Panc1 (cell line): ENCODE data around the gene ZFP36L2. TPM values are rescaled to one million over a fixed set of nuclear protein-coding genes. Genes with fewer than 3 reads are reported as not detected.

Experiments
- ATAC-seq: fragments of 200-7000 bp; cut with Tn5 transposase; 2 replicates; pipeline ENCODE4 v1.9.1; 2020; ENCODE audit warnings: mild to moderate bottlenecking, moderate library complexity
- BruUV-seq: library from RNA; stranded (reverse); fragments of 400-500 nt; replicated peaks from 2 replicates; lab custom pipeline; 2021; lab: Mats Ljungman, UMichigan
- CTCF ChIA-PET: fragments of 300-600 bp; sonication (Branson Sonifier 250); formaldehyde crosslinking; loops from one replicate; lab custom pipeline; 2022; ENCODE audit warnings: antibody characterized with exemption; lab: Charles Lee
- POLR2A ChIA-PET: fragments of 300-600 bp; sonication (Branson Sonifier 250); formaldehyde crosslinking; loops from one replicate; lab custom pipeline; 2022; ENCODE audit warnings: antibody characterized with exemption; lab: Charles Lee
- DNase-seq: peaks from one replicate; pipeline ENCODE4 v3.0.0-alpha.2; 2010; ENCODE audit warnings: low read depth, low spot score
- H3K27ac ChIP-seq: 2 replicates; pipeline ENCODE4 v1.5.1; 2011; ENCODE audit warnings: mild to moderate bottlenecking, low read length, inconsistent platforms
- H3K27me3 ChIP-seq: fragments of 200-500 bp; sonication (Bioruptor generic); 2 replicates; pipeline ENCODE4 v1.6.0; 2014; ENCODE audit warnings: low read length, inconsistent platforms; ENCODE audit not compliant: control insufficient read depth, insufficient read depth
- H3K36me3 ChIP-seq: fragments of 200-500 bp; sonication (Bioruptor generic); 2 replicates; pipeline ENCODE4 v1.5.1; 2014; ENCODE audit warnings: inconsistent platforms, mild to moderate bottlenecking, low read length, moderate library complexity; ENCODE audit not compliant: control insufficient read depth, insufficient read depth
- H3K4me1 ChIP-seq: 2 replicates; pipeline ENCODE4 v1.5.1; 2011; ENCODE audit warnings: inconsistent platforms, mild to moderate bottlenecking, low read length, moderate library complexity; ENCODE audit not compliant: control insufficient read depth, insufficient read depth
- H3K4me3 ChIP-seq, 2 experiments: 2 replicates each; pipeline ENCODE4 v1.5.1; 2011 to 2012; ENCODE audit warnings: low read depth in 2 of 2, low read length in 2 of 2, mild to moderate bottlenecking in 2 of 2, inconsistent platforms in 1 of 2, moderate library complexity in 1 of 2
- H3K9me3 ChIP-seq: fragments of 200-500 bp; sonication (Bioruptor generic); 2 replicates; pipeline ENCODE4 v1.5.1; 2014; ENCODE audit warnings: low read depth, mild to moderate bottlenecking, inconsistent platforms, low read length, moderate library complexity; ENCODE audit not compliant: control insufficient read depth, insufficient read depth
- CTCF ChIP-seq: fragments of 450-650 bp; IDR thresholded peaks from 2 replicates; pipeline ENCODE4 v1.5.1; 2017; ENCODE audit warnings: mild to moderate bottlenecking
- POLR2AphosphoS5 ChIP-seq: IDR thresholded peaks from 2 replicates; pipeline ENCODE4 v1.6.1; 2012; ENCODE audit warnings: mild to moderate bottlenecking, low read depth, low read length, moderate library complexity
- SIN3A ChIP-seq: IDR thresholded peaks from 2 replicates; pipeline ENCODE4 v1.6.1; 2012; ENCODE audit warnings: low read depth, mild to moderate bottlenecking, low read length, moderate library complexity, borderline replicate concordance; ENCODE audit not compliant: insufficient read depth
- TCF7L2 ChIP-seq: IDR thresholded peaks from 2 replicates; pipeline ENCODE4 v1.6.1; 2011; ENCODE audit warnings: mild to moderate bottlenecking, low read depth, low read length, inconsistent platforms
- in situ Hi-C: cut with HindIII; loops from 2 replicates; pipeline ENCODE4 v1.10.0; 2016; ENCODE audit warnings: low sequenced_read_pairs, low pct_unique_long_range_greater_than_20kb
- intact Hi-C: fragments of 100-400 bp; cut with micrococcal nuclease; formaldehyde crosslinking; loops from one replicate; pipeline ENCODE4 v1.10.0; 2022; ENCODE audit not compliant: unreplicated experiment
- total RNA-seq: library from RNA; stranded (reverse); gene quantifications from one replicate; pipeline ENCODE4 v1.2.1, GENCODE V29; 2021; ENCODE audit not compliant: unreplicated experiment
- TF ChIP-seq, protein P1 (sequence below), 2 experiments: IDR thresholded peaks; 2 replicates each; pipeline ENCODE4 v1.6.1; 2011 to 2012; ENCODE audit warnings: low read depth in 2 of 2, control low read depth in 1 of 2, low read length in 1 of 2, mild to moderate bottlenecking in 1 of 2, moderate library complexity in 1 of 2; ENCODE audit not compliant: insufficient read depth in 1 of 2

Gene ZFP36L2
- total RNA-seq, 1 experiment from 2014 or later = 46.3 TPM

DNA sequence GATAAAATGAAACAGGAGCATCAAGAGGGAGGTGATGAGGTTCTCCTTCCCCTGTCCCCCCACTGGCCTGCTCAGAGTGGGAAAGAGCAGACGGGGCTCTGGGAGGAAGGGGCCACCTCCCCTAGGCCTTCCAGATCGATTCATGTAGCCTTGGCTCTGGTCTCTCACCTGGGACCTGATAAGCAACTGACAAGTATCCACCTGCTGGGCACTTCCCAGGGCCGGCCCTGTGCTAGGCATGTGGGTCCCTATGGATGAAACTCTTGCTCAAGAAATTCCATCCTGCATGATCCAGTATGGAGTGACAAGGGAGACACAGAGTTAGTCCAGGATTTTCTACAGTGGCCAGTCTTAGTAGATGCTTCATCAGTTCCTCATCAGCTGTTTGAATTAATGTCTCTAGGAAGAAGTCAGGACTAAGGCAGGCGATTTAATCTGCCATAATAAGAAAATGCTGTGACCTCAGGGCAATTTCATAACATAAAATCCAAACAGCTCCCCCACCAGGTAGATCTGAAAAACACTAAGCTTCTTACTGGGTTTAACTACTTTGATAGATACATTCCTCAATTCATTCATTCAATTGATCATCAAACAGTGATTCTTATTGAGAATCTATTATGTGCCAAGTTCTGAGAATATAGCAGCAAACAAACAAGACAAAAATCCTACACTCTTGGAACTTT, 44.7 kb upstream of the ZFP36L2 start:
- in situ Hi-C loops = no loop called here

DNA sequence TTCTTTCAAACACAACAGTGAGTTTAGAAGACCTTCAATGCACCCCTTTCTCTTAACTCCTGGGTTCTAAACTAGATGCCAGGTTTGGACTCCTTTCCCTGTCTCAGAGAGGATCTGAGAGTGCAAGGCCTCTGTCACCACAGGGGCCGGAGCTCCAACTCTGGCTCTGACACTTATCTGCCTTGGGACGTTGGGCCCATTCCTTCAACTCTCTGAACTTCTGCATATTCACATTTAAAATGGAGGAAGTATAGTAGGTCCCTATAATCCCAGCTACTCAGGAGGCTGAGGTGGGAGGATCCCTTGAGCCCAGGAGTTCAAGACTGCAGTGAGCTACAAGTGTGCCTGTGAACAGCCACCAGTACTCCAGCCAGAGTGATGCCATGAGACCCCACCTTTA, 44.1 kb upstream of the ZFP36L2 start:
- H3K27me3 ChIP-seq = no peaks in the 10 kb centered on the region
- no peaks in the 10 kb centered on the region for H3K4me1 ChIP-seq
- POLR2A ChIA-PET = no interaction called here
- no peaks in the 10 kb centered on the region for H3K9me3 ChIP-seq
- ATAC-seq (no peak), DNase-seq (no peak)
- in situ Hi-C loops = no loop called here
- BruUV-seq = no TSS peak
- no peak overlapping the region for H3K27ac ChIP-seq
- no peak overlapping the region for H3K4me3 ChIP-seq
- TF ChIP-seq POLR2AphosphoS5 (no peak), CTCF (no peak), TCF7L2 (no peak)
- CTCF ChIA-PET = interaction anchor here (0.5 kb wide), 1 partner anchor 112 kb away, joined by 4 read pairs; no protein-coding TSS in a partner anchor
- intact Hi-C loops = no loop called here
- no peaks in the 10 kb centered on the region for H3K36me3 ChIP-seq

More for the DNA sequence above, 44.7 kb upstream of the ZFP36L2 start:
- CTCF ChIA-PET = no interaction called here
- H3K36me3 ChIP-seq = no peaks in the 10 kb centered on the region
- intact Hi-C loops = no loop called here
- no peak overlapping the region for H3K27ac ChIP-seq
- DNase-seq = no peak
- POLR2A ChIA-PET = no interaction called here
- no peaks in the 10 kb centered on the region for H3K27me3 ChIP-seq
- H3K4me3 ChIP-seq = no peak overlapping the region
- BruUV-seq = no TSS peak
- ATAC-seq = no peak
- TF ChIP-seq POLR2AphosphoS5 (no peak), SIN3A (no peak), TCF7L2 (no peak)
- no peaks in the 10 kb centered on the region for H3K4me1 ChIP-seq
- H3K9me3 ChIP-seq = no peaks in the 10 kb centered on the region

DNA sequence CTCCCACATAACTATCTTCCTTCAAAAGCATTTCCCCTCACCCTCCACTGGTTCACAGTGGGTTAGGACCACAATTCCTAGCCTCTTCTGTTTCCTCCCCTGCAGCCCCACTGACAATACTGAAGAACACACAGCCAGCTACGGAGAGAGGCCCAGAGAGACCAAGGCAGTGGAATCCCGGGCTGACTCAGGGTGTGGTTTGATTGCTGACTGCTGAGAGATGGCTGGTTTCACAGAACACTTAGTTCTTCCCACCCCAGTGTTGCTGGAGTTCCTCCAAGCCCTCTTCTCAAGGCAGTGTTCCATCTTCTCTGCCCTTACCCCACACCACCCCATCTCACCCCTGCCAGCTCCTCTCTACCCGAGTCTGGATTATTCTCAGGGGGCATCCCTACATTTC, 43.3 kb upstream of the ZFP36L2 start:
- ChIA-PET POLR2A (no interaction called here), CTCF (interaction anchor here (0.5 kb wide), 1 partner anchor 111 kb away, joined by 4 read pairs; no protein-coding TSS in a partner anchor)
- ATAC-seq (no peak), DNase-seq (no peak)
- in situ Hi-C loops (no loop called here), intact Hi-C loops (no loop called here)
- Histone ChIP-seq H3K36me3 (no peaks in the 10 kb centered on the region), H3K9me3 (no peaks in the 10 kb centered on the region), H3K4me3 (no peak overlapping the region), H3K27me3 (no peaks in the 10 kb centered on the region), H3K4me1 (no peaks in the 10 kb centered on the region), H3K27ac (no peak overlapping the region)
- TF ChIP-seq CTCF = no peak
- TF ChIP-seq SIN3A = no peak
- no peak for TF ChIP-seq TCF7L2
- TF ChIP-seq, protein P1, sequence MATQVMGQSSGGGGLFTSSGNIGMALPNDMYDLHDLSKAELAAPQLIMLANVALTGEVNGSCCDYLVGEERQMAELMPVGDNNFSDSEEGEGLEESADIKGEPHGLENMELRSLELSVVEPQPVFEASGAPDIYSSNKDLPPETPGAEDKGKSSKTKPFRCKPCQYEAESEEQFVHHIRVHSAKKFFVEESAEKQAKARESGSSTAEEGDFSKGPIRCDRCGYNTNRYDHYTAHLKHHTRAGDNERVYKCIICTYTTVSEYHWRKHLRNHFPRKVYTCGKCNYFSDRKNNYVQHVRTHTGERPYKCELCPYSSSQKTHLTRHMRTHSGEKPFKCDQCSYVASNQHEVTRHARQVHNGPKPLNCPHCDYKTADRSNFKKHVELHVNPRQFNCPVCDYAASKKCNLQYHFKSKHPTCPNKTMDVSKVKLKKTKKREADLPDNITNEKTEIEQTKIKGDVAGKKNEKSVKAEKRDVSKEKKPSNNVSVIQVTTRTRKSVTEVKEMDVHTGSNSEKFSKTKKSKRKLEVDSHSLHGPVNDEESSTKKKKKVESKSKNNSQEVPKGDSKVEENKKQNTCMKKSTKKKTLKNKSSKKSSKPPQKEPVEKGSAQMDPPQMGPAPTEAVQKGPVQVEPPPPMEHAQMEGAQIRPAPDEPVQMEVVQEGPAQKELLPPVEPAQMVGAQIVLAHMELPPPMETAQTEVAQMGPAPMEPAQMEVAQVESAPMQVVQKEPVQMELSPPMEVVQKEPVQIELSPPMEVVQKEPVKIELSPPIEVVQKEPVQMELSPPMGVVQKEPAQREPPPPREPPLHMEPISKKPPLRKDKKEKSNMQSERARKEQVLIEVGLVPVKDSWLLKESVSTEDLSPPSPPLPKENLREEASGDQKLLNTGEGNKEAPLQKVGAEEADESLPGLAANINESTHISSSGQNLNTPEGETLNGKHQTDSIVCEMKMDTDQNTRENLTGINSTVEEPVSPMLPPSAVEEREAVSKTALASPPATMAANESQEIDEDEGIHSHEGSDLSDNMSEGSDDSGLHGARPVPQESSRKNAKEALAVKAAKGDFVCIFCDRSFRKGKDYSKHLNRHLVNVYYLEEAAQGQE (IDR thresholded peaks at IDR 0.05; ENCODE audit: insufficient read depth in 1 of 2, low read depth in 2 of 2, low read length in 1 of 2) = no peak
- TF ChIP-seq POLR2AphosphoS5 = no peak
- BruUV-seq = no TSS peak
